SW 1271 (cell line): ENCODE measurements around the gene CELA3B.
"Not testable (repeated sequence)": the region's sequence is repeated elsewhere in the genome, so short reads cannot be mapped to it uniquely, and the experiment has no call there.

Experiments used
- DNase-seq, 2 experiments: peaks; one replicate each; lab custom pipeline; 2025; lab: John Stamatoyannopoulos, UW

The CELA3B gene, protein sequence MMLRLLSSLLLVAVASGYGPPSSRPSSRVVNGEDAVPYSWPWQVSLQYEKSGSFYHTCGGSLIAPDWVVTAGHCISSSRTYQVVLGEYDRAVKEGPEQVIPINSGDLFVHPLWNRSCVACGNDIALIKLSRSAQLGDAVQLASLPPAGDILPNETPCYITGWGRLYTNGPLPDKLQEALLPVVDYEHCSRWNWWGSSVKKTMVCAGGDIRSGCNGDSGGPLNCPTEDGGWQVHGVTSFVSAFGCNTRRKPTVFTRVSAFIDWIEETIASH

DNA sequence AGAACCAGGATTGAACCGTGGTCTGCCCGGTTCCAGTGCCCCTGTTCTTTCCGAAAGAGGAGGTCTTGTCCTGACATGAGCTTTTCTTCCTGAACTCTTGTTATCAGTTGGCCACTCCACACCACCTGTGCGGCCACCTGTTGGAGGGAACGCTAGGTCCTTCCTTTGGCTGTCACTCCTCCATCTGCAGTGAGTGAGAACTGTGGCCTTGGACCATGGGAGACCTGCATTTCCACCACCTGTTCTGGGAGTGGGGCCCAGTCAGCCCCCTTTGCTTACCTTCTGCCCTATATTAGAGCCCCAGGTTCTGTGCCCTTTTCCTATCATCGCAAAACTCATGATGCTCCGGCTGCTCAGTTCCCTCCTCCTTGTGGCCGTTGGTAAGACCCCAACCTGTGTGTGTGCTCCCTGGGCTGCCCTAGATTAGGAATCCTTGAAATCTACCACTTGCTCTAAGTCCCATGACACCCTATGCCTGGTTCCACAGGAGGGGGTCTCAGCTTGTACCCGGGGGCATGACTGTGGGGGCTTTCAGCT is at the start of gene CELA3B:
TSS of gene CELA3B (plus strand) at position 320 of the 537 bp plus-strand sequence. CDS start at position 338, 18 bp downstream.
- not testable (repeated sequence) for DNase-seq

DNA sequence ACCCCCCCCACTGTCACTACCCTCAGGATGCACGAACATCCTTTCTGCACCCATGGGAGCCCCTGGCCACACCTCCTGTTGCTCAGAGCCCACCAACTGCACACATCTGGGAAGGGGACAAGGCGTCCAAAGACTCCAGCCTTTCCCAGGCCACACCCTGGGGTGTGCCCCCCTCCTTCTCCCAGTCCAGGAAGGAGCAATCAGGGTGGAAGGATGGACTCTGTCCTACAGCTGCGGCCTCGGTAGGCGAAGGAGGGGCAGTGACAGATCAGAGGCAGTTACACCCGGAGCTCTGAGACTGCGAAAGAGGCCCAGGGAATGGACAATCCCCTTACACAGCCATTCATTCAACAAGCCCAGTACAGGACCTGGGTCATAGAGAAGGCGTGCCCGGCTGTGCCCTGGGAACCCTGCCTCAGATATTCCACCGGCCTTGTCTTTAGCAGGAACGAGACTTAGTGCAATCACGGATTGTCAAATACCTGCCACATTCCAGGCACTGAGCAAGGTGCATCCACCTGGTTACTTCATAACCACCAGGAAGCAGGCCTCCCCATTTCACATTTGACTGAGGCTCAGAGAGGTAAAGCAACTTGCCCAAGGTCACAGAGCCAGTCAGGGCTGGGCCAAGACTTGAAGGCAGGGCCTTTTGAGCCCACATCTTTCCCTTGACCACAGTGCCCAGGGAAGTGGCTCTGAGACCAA is 49.1 kb upstream of the CELA3B start:
- DNase-seq = no peak

- DNase-seq = no peak
Observed at GRCh38 chr1:21930080-21930571, 46.7 kb upstream of the CELA3B start.

- no peak for DNase-seq
Observed at GRCh38 chr1:21930629-21931170, 46.1 kb upstream of the CELA3B start.

DNA sequence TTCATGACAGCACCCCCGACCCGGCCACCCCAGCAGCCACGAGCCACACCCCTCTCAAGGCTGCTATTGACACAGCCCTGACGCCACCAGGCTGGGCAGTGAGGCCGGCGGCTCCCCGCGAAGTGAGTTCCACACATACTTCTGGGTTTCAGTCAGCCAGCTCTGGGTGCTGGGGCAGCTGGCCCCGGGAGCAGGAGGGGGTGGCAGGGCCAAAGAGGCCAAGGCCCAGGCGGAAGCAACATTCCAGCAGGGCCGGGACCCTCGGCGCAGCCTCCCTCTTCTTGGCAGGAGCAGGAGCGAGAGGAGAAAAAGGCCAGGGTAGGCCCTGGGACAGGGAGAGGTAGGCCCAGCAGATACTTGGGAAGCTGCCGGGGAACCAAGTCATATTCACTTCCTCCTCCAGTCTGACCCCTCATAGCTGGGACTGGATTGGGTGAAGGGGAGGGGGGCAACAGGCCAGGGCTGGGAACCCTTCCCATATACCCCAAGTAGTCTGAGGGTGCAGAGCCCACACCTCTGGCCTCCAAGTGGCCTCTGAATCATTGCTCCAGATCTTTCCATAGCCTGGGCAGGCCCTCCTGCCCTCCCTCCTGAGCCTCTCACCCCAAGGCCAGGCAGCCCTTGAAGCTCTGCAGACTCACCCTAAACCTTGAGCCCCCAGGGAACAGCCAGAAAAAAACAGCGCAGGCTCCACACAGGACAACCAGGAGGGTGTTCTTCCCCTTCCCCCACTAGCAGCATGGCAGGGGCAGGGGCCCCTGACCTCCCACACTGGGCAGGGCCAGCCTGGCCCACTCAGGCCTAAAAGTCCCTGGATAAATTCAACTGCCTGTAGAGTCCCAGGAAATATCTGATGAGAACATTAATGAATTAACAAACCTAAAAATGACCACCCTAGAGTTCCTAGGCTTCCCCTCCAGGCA is 45.4 kb upstream of the CELA3B start:
- peak; percentile 27 to 39 for DNase-seq

DNA sequence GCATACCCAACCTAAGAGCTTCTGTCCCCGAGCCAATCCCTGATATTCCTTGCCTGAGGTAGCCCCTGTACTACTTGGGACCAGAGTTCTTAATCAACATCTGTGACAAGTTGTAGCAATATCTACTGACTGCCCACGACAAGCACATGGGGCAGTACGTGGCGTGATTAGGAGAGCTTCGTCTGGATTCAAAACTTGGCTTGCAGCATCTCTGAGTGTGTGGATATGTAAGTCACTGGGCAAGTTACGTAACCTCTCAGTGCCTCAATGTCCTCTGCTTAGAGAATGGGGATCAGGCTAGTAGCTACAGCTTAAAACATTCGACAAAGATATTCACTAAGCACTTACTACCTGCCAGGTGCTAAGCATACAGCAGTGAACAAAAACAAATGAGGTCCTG is 44.7 kb upstream of the CELA3B start:
- no peak for DNase-seq

- DNase-seq = no peak
Observed at GRCh38 chr1:21933397-21934248, 43.2 kb upstream of the CELA3B start.

DNA sequence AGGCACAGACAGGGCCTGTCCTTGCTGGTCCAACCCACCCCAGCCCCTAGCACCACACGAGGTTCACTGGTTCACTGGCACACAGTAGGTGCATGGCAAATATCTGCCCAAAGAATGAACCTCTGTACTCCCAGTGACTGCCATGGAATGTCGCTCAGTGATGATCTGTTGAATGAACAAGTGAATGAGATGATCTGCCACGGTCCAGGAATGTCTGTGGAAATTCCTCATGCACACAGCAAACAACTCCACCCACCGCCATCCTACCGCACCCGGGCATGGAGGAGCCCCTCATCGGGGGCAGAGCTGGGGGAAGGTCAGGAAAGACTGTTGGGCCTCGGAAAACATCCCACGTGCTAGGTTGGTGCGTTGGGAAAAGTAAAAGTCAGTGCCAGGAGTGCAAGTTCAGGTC is 41.4 kb upstream of the CELA3B start:
- no peak for DNase-seq

GRCh38 chr1:21935891-21936365 is 40.9 kb upstream of the CELA3B start:
- no peak for DNase-seq

DNA sequence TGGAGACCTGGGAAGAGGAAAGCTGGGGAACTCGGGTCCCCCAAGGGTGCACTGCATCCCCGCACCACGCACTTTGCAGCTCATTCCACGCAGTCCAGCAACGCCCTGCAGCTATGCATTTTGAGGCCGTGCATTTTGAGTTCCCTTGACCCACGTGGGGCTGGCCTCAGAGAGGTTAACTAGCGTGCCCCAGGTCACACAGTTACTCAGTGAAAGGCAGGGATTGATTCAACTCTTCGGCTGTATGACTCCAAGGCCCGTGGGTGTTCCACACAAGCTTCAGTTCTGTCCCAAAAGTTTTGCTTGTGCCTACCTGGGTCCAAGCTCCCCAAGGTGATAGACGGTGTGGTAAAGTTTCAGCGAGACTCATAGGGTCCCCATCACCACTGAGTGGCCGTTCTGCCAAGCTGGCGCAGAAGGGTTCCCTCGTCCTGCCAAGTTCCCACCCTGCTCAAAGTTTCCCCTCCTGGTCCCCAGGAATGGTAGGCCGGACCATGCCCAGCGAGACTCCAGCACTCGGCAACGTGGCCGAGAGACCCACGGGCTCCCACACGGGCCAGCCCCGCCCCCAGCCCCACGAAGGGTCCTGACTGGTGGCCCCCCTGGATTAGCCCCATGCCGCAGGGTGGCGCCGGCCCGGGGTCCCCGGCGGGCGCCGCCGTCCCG is 40.3 kb upstream of the CELA3B start:
- DNase-seq = no peak

- DNase-seq = no peak
Observed at GRCh38 chr1:21937034-21937371, 39.8 kb upstream of the CELA3B start, which contains the start of gene HSPG2. Gene HSPG2 (minus strand): TSS chr1:21937310. CDS start chr1:21937217, 93 bp downstream.

DNA sequence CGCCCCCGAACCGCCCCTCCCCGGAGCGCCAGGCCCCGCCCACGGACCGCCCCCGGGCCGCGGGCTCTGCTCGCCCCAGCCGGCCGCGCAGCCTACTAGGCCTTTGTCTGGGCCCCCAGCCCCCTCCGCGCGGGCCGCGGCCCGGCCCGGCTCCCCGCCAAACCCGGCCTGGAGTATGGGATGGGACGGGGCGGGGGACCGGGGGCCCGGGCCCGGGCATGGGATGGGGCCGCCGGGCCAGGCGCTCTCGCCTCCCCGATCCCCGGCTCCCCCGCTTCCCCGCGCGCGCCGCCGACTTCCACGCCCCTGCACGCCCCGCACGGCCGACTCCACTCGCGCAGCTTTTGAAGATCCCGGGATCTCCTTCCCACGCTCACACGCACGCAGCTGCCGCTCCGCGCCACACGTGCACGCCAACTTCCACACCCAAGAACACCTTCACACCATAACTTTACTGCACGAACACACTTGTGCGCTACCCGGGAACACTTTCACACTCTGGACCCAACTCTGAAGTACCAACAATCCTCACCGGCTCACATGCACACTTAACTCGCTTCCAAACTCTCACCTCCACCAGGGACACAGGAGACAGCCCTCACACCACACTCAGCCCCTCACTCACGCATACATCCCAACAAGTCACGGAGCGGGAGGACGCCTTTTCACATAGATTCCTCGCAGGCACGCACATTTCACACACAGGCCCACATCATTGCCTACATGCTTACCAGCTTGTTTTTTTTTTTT is 39.3 kb upstream of the CELA3B start:
- peak in 1 of 2 experiments; percentile 35 for DNase-seq

DNA sequence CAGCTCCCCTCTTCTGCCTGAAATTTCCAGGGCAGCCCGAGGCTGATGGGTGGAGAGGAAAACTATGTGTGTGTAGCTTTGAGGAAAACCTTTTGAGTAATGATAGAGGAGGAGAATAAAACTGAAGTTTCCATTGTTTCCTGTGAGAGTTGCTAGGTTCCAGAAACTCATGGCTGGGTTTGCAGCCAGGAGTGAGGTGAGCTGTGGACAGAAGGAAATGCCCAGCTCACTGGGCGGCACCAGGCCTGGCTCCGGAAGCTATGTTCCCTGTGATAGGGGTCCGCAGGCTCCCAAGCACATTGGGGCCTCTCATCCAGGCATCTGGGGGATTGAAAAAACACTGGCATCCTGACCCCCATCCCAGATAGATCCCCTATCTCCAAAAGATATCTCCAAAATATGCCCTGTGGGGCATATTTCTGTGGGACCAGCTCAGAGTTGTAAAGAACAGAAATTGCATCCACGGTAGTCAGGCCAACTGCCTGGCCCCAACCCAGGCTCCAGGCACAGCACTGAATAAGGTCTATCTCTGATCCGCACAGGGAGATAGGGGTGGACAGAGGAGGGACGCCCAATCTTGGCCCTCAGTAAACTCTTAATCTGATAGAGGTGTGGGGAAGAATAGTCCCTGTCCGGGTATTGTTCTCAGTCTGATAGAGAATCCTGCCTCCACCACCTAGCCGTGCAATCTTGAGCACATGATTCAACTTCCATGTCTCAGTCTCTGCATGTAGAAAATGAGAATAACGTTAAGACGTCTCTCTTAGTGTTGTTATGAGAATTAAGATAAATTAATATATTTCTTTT is 37.9 kb upstream of the CELA3B start:
- no peak for DNase-seq

DNA sequence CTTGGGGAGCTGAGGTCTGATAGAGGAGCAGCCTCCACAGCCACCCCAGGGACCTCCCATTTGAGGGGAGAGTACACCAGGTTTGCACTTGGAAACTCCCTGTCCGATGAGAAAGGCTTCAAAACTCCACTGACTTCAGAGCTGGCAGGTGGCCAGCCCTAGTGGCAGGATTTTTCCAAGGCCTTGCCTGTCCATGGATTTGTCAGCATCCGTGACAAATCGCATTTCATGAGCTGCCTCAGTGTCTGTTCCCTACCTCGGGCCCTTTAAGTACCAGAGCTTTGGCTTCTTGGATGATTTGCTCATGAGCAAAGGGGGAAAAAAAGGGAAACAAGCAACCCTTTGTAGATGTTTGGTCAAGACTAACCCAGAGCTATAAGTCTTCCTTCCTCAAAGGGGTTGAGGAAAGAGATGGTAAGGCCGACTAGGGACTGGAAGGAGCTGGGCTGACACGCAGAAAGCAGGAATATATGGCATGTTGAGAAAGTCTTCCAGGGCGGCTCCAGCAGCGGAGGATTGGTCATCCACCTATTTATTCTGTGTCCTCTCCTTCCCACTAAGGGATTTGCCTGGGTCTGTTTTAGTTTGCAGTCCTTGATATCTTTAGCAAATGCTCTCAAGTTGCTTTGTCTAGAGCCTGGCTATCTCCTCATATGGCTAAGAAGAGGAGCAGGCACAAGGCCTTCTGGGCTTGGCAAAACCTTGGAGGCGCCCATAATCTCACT is 37.0 kb upstream of the CELA3B start:
- DNase-seq = peak; percentile 50 to 53

DNA sequence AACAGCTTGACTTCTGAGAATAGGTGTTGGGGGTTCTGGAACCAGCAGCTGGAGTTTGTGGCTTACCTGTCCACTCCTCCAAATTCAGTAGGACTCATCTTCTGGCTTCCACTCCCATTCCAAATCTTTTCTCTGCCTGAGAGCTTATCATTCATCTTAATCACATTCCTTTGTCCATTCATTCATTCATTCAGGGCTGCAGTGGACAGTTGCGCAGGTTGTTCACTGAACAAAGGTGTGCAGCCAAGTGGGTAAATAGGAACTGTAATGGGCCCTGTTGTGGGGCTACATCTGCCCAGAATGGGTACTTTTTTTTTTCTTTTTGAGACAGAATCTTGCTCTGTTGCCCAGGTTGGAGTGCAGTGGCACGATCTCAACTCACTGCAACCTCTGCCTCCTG is 36.3 kb upstream of the CELA3B start:
- no peak for DNase-seq

- no peak for DNase-seq
Observed at GRCh38 chr1:21941370-21941769, 35.5 kb upstream of the CELA3B start.

DNA sequence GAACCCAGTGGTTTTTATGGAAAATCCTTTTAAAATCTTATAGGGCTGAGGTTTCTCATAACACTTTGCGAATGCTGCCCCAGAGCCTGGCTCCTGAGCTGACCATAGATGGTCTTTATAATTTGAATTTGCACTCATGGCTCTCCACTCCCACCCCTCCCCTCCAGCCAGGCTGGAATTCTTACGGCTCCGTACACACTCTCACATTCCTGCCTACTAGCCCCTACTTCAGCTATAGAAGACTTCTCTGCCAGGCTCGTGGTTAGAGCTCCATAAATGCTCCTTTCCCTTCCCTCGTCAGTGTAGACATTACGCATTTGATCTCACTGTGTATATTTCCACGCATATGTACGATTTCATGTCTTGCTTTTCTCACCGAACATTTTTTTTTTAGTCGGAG is 34.4 kb upstream of the CELA3B start:
- no peak for DNase-seq
